Kidney epithelial cell (primary cell): ENCODE results near the gene ELMO3. TPM values are rescaled to one million over a fixed set of nuclear protein-coding genes. Genes with fewer than 3 reads are reported as not detected.

Experiments
- DNase-seq: peaks from one replicate; pipeline ENCODE4 v3.0.0-alpha.2; 2010; ENCODE audit warnings: low read depth
- H3K27me3 ChIP-seq: 2 replicates; pipeline ENCODE4 v1.6.0; 2011; ENCODE audit warnings: low read length; ENCODE audit not compliant: control insufficient read depth, insufficient read depth
- H3K36me3 ChIP-seq: 2 replicates; pipeline ENCODE4 v1.5.1; 2011; ENCODE audit warnings: low read length; ENCODE audit not compliant: control insufficient read depth, insufficient read depth
- H3K4me3 ChIP-seq: 2 replicates; pipeline ENCODE4 v1.5.1; 2011; ENCODE audit warnings: low read depth, mild to moderate bottlenecking, control low read depth, low read length
- total RNA-seq: library from RNA; depleted of rRNA; stranded (reverse); fragments of >200 nt; gene quantifications from 2 replicates; pipeline ENCODE4 v1.2.3, GENCODE V29; 2015
- TF ChIP-seq, protein P1 (sequence below): IDR thresholded peaks from 2 replicates; pipeline ENCODE4 v1.5.1; 2011; ENCODE audit warnings: mild to moderate bottlenecking, moderate library complexity, low read length, control low read depth, inconsistent platforms; ENCODE audit not compliant: insufficient read depth, poor library complexity, severe bottlenecking

The ELMO3 gene
- total RNA-seq, 1 donor from 2014 or later, result 5.9 TPM

DNA sequence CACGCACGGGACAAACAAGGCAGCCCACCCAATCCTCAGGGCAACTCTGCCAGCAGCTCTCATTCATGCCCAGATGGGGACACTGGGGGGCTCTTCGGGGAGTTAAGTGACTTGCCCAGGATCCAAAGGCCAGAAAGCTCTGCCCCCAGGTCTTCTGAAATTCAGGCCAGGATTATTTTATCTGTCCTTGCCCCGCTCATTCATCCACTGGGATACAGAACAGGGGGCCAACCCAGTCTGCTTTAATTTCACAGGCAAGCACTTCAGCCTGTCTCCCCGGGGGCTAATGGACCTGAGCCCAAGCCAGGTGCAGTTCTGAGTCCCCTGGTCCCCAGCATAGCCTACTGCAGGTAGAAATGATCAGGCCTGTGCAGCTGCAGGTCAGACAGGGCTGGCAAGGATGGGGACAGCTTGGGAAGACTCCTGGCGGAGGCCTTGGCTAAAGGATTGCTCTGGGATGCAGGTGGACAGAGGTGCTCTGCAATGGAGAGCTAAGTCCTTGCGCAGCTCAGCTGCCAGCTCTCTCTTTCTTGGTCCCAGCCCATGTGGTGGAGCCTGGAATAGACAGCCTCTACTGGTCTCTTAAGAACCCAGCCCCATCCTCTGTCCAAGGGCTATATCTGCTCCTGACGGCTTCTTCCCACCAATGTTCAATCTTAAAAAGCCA is 47.4 kb upstream of the ELMO3 start:
- H3K4me3 ChIP-seq, result no peak overlapping the region
- no peak for DNase-seq
- TF ChIP-seq, protein P1, sequence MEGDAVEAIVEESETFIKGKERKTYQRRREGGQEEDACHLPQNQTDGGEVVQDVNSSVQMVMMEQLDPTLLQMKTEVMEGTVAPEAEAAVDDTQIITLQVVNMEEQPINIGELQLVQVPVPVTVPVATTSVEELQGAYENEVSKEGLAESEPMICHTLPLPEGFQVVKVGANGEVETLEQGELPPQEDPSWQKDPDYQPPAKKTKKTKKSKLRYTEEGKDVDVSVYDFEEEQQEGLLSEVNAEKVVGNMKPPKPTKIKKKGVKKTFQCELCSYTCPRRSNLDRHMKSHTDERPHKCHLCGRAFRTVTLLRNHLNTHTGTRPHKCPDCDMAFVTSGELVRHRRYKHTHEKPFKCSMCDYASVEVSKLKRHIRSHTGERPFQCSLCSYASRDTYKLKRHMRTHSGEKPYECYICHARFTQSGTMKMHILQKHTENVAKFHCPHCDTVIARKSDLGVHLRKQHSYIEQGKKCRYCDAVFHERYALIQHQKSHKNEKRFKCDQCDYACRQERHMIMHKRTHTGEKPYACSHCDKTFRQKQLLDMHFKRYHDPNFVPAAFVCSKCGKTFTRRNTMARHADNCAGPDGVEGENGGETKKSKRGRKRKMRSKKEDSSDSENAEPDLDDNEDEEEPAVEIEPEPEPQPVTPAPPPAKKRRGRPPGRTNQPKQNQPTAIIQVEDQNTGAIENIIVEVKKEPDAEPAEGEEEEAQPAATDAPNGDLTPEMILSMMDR, result no peak
- H3K36me3 ChIP-seq, result peaks cover 3% of the 10 kb centered on the region
- peaks cover 50% of the 10 kb centered on the region for H3K27me3 ChIP-seq

- TF ChIP-seq, protein P1, result no peak
- peaks cover 55% of the 10 kb centered on the region for H3K27me3 ChIP-seq
- no peaks in the 10 kb centered on the region for H3K36me3 ChIP-seq
- no peak for DNase-seq
- H3K4me3 ChIP-seq, result peak overlapping the region; percentile 15
Observed at GRCh38 chr16:67154578-67155294, 44.2 kb upstream of the ELMO3 start.

DNA sequence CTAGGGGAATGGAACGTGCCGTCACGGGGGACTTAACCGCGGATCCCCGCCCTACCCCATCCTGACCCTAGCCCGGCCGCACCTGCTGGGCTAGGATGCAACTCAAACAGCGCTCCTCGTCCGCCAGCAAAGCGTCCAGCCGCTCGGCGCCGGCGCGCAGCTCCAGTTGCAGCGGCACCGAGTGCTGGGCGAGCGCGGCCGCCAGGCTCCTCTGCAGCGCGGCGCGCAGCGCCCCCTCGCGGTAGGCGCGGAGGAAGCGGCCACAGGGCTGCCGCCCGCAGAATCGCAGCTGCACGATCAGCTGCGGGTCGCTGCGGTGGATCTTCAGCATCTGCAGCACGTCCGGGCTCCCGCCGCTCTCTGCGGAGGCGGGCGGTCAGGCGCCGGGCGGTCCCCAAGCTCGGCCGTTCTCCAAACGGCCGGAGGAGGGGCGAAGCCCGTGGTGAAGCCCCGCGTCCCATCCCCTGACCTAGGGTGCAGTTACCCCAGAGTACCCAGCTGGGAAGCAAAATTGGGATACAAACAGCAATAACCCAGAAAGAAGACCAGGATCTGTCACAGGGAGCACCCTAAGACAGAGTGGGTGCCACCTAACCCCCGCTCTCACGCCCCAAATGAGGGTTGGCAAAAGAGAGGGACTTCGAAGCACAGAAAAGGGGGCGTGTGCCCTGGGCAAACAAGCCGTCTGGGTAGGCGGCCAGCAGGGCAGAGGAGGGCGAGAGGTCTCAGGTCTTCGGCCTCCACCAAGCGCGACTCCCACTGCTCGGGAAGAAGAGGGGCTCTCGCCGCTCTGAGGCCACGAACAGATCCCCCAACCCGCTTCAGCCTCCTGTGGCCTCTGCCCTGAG is 43.4 kb upstream of the ELMO3 start:
- no peak for DNase-seq
- peaks cover 47% of the 10 kb centered on the region for H3K27me3 ChIP-seq
- peak overlapping the region; percentile 15 for H3K4me3 ChIP-seq
- TF ChIP-seq, protein P1, result peak; percentile 37
- H3K36me3 ChIP-seq, result no peaks in the 10 kb centered on the region

DNA sequence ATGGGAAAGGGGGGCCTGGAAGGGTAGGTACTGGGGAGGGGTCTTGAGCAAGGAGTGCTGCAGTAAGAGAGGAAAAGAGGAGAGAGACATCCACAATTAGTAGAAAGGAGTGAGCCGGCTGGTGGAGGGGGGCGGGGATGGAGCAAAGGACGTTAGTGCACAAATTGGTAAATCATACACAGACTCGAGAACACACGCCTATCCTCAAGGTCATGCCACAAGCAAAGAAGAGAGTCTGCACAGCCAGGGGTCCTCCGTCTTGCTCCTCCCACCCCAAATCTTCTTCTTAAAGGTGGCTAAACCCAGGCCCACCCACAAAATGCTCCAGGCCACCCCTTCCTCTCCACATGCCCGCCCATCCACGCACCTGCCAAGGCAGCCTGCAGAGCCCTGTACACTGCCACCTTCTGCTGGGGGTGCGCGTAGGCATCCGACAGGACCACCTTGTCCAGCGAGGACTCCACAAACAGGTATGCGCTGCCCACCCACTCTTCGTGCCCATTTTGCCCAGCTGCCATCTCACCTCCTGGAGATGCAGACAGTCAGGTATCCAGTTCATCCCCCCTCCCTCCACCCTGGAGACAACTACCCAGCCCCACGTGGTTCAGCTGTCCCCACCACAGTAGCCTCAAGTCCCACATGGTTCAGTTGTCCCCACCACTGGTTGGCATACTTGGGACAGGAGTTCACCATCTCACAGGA is 42.6 kb upstream of the ELMO3 start:
- Histone ChIP-seq H3K4me3 (no peak overlapping the region), H3K27me3 (peaks cover 42% of the 10 kb centered on the region), H3K36me3 (no peaks in the 10 kb centered on the region)
- TF ChIP-seq, protein P1, result no peak
- no peak for DNase-seq

GRCh38 chr16:67157106-67157748 is 41.7 kb upstream of the ELMO3 start:
- H3K36me3 ChIP-seq, result peaks cover 1% of the 10 kb centered on the region
- TF ChIP-seq, protein P1, result no peak
- peaks cover 49% of the 10 kb centered on the region for H3K27me3 ChIP-seq
- no peak overlapping the region for H3K4me3 ChIP-seq
- no peak for DNase-seq
